Panc1 (cell line): ENCODE measurements around the gene MSI2.

Experiments
- POLR2AphosphoS5 ChIP-seq: IDR thresholded peaks from 2 replicates; pipeline ENCODE4 v1.6.1; 2012; ENCODE audit warnings: mild to moderate bottlenecking, low read depth, low read length, moderate library complexity
- SIN3A ChIP-seq: IDR thresholded peaks from 2 replicates; pipeline ENCODE4 v1.6.1; 2012; ENCODE audit warnings: low read depth, mild to moderate bottlenecking, low read length, moderate library complexity, borderline replicate concordance; ENCODE audit not compliant: insufficient read depth
- TCF7L2 ChIP-seq: IDR thresholded peaks from 2 replicates; pipeline ENCODE4 v1.6.1; 2011; ENCODE audit warnings: mild to moderate bottlenecking, low read depth, low read length, inconsistent platforms
- TF ChIP-seq, protein P1 (sequence below): fragments of 450-650 bp; IDR thresholded peaks from 2 replicates; pipeline ENCODE4 v1.5.1; 2017; ENCODE audit warnings: mild to moderate bottlenecking
- TF ChIP-seq, protein P2 (sequence below), 2 experiments: IDR thresholded peaks; 2 replicates each; pipeline ENCODE4 v1.6.1; 2011 to 2012; ENCODE audit warnings: low read depth in 2 of 2, control low read depth in 1 of 2, low read length in 1 of 2, mild to moderate bottlenecking in 1 of 2, moderate library complexity in 1 of 2; ENCODE audit not compliant: insufficient read depth in 1 of 2

- TF ChIP-seq, protein P1, sequence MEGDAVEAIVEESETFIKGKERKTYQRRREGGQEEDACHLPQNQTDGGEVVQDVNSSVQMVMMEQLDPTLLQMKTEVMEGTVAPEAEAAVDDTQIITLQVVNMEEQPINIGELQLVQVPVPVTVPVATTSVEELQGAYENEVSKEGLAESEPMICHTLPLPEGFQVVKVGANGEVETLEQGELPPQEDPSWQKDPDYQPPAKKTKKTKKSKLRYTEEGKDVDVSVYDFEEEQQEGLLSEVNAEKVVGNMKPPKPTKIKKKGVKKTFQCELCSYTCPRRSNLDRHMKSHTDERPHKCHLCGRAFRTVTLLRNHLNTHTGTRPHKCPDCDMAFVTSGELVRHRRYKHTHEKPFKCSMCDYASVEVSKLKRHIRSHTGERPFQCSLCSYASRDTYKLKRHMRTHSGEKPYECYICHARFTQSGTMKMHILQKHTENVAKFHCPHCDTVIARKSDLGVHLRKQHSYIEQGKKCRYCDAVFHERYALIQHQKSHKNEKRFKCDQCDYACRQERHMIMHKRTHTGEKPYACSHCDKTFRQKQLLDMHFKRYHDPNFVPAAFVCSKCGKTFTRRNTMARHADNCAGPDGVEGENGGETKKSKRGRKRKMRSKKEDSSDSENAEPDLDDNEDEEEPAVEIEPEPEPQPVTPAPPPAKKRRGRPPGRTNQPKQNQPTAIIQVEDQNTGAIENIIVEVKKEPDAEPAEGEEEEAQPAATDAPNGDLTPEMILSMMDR = no peak
- TF ChIP-seq, protein P2, sequence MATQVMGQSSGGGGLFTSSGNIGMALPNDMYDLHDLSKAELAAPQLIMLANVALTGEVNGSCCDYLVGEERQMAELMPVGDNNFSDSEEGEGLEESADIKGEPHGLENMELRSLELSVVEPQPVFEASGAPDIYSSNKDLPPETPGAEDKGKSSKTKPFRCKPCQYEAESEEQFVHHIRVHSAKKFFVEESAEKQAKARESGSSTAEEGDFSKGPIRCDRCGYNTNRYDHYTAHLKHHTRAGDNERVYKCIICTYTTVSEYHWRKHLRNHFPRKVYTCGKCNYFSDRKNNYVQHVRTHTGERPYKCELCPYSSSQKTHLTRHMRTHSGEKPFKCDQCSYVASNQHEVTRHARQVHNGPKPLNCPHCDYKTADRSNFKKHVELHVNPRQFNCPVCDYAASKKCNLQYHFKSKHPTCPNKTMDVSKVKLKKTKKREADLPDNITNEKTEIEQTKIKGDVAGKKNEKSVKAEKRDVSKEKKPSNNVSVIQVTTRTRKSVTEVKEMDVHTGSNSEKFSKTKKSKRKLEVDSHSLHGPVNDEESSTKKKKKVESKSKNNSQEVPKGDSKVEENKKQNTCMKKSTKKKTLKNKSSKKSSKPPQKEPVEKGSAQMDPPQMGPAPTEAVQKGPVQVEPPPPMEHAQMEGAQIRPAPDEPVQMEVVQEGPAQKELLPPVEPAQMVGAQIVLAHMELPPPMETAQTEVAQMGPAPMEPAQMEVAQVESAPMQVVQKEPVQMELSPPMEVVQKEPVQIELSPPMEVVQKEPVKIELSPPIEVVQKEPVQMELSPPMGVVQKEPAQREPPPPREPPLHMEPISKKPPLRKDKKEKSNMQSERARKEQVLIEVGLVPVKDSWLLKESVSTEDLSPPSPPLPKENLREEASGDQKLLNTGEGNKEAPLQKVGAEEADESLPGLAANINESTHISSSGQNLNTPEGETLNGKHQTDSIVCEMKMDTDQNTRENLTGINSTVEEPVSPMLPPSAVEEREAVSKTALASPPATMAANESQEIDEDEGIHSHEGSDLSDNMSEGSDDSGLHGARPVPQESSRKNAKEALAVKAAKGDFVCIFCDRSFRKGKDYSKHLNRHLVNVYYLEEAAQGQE (IDR thresholded peaks at IDR 0.05; ENCODE audit: insufficient read depth in 1 of 2, low read depth in 2 of 2, low read length in 1 of 2) = no peak
- TF ChIP-seq POLR2AphosphoS5 (no peak), TCF7L2 (no peak), SIN3A (no peak)
These were observed 15.7 kb upstream of the MSI2 start for GRCh38 chr17:57240648-57241047.
